Measurements from ENCODE around the gene DRG2.

Gene DRG2

DNA sequence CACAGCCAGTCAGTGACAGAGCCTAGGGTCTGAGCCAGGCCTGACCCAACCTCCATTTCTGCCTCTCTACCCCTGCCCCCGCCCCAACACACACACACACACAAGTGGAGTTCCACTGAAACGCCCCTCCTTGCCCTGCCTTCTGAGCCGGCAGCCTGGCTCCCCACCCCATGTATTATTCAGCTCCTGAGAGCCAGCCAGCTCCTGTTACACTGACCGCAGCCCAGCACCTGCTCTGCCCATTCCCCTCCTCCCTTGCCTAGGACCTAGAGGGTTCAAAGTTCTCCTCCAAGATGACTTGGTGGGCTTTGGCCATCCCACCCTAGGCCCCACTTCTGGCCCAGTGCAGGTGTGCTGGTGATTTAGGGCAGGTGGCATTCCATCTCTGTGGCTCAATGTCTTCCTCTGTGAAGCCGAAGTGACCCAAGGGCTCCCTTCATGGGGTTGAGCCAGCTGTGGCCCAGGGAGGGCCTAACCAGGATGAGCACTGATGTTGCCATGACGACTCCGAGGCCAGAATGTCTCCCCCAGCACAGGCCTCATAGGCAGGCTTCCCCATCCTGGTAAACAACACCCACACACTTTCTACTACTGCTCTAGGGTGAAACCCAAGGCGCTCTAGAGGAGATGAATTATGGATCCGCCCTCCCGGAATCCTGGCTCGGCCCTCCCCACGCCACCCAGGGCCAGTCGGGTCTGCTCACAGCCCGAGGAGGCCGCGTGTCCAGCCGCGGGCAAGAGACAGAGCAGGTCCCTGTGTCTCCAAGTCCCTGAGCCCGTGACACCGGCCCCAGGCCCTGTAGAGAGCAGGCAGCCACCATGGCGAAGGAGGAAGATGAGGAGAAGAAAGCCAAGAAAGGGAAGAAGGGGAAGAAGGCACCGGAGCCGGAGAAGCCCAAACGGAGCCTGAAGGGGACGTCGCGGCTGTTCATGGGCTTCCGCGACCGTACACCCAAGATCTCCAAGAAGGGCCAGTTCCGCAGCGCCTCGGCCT is 30.5 kb downstream of the DRG2 start:
- no peak for DNase-seq

DNA sequence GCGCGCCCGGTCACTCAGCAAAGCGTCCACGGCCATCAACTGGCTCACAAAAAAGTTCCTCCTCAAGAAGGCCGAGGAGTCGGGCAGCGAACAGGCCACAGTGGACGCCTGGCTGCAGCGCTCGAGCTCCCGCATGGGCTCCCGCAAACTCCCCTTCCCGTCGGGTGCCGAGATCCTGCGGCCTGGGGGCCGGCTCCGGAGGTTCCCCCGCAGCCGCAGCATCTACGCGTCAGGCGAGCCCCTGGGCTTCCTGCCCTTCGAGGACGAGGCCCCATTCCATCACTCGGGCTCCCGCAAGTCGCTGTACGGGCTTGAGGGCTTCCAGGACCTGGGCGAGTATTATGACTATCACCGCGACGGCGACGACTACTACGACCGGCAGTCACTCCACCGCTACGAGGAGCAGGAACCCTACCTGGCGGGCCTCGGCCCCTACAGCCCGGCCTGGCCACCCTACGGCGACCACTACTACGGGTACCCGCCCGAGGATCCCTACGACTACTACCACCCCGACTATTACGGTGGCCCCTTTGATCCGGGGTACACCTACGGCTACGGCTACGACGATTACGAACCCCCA is 31.5 kb downstream of the DRG2 start:
- DNase-seq = no peak

DNA sequence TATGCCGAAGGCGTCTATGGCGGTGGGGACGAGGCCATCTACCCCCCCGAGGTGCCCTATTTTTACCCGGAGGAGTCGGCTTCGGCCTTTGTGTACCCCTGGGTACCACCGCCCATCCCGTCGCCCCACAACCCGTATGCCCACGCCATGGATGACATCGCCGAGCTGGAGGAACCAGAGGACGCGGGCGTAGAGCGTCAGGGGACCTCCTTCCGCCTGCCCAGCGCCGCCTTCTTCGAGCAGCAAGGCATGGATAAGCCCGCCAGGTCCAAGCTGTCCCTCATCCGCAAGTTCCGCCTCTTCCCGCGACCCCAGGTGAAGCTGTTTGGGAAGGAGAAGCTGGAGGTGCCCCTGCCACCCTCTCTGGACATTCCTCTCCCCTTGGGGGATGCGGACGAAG is 32.2 kb downstream of the DRG2 start:
- no peak for DNase-seq

DNA sequence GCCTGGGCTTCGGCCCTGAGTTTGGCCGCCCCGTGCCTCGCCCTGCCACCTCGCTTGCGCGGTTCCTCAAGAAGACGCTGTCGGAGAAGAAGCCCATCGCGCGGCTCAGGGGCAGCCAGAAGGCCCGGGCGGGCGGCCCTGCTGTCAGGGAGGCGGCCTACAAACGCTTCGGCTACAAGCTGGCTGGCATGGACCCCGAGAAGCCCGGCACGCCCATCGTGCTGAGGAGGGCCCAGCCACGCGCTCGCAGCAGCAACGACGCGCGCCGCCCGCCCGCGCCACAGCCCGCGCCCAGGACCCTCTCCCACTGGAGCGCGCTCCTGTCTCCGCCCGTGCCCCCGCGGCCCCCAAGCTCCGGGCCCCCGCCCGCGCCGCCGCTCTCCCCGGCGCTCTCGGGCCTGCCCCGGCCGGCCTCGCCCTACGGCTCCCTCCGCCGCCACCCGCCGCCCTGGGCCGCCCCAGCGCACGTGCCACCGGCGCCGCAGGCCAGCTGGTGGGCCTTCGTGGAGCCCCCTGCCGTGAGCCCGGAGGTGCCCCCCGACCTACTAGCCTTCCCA is 32.8 kb downstream of the DRG2 start:
- no peak for DNase-seq

DNA sequence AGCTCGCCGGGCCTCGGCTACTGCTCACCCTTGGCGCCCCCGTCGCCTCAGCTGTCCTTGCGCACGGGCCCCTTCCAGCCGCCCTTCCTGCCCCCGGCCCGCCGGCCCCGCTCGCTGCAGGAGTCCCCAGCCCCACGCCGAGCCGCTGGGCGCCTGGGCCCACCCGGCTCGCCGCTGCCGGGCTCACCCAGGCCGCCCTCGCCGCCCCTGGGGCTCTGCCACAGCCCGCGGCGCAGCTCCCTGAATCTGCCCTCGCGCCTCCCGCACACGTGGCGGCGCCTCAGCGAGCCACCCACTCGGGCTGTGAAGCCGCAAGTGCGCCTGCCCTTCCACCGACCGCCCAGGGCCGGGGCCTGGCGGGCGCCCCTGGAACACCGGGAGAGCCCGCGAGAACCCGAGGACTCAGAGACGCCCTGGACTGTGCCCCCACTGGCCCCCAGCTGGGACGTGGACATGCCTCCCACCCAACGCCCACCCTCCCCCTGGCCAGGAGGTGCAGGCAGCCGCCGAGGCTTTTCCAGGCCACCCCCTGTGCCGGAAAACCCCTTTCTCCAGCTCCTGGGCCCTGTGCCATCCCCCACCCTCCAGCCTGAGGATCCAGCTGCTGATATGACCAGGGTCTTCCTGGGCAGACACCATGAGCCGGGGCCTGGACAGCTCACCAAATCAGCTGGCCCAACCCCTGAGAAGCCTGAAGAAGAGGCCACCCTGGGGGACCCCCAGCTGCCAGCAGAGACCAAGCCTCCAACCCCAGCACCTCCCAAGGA is 33.6 kb downstream of the DRG2 start:
- DNase-seq = no peak

DNA sequence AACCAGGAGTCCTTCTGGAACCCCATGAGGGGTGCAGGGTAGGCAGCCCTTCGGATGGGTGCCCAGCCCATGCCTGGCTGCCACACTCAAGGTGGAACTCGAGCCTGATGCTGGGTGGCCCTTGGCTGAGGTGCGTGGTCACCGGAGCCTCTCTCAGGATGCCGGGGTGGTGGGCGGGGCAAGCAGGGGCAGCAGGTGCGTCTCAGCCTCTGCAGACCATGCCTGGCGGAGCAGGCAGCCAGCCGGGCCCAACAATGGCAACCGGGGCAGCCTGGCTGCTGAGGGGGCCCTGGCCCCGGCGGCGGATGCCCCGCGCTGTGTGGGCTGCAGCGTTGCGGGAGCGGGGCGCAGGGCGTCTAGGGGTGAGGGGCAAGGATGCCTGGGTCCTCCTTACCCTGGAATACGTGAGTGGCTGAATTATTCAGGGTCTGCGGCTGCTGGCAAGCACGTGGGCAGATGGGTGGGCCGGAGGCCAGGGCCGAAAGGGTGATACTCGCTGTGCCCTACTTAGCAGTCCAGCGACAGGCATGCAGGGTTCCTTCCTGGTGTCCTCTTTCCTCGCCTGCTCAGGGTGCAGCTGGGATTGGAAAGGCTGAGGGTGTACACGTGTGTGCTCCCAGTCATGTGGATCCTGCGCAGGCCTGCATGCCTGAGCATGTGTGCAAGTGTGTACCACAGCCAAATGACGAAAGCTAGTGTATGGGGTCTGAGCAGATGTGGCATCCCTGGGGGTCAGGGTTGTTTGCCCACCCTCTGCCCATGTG is 35.4 kb downstream of the DRG2 start:
- DNase-seq = no peak

DNA sequence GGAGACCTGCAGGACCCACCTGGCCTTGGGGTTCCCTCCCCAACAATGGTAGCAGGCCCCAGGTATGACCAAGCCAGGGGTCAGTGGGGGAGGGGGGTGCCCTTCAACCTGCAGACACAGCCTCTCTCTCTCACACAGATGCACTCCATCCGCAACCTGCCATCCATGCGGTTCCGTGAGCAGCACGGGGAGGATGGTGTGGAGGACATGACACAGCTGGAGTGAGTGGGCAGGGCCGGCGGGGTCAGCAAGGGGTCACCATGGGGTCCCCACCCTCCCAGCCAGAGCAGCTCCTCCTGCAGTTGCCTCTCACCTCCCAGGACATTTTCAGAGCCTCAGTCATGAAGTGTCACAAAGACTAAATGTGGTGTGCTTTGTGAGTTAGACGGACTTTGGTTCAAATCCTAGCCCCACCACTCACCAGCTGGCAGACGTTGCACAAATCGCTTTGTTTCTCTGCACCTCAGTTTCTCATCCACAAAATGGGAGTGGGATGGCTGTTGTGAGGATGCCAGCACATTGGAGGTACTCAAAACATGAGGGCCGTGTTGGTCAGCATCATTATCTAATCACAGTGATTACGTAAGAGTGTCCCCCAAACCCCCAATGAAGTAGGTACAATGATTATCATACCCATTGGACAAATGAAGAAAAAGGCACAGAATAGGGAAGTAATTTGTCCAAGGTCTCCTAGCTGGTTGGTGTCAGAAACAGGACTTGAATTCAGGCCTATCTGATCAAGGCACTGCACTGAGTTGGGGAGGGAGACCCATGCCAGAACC is 36.8 kb downstream of the DRG2 start:
- DNase-seq = no peak

DNA sequence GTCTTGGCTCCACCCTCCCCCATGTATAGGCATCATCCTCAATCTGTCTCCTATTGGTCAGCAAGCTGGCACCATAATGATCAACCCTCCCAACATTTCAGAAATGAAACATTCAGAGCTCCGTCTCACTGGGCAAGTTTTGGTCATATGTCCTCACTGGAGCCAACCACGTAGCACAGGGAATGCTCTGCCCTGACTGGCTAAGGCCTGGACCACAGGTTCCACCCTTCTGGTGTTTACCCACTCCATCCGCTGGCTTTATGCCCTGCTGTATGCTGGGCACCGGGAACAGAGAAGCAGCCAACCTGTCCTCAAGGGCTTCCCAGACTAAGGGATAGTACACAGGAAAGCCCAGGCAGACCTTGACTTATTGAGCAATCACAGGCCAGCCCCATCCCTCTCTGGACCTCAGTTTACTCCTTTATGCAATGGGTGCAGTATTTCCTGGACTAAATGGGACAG is 41.3 kb downstream of the DRG2 start:
- DNase-seq = peak; percentile 20

DNA sequence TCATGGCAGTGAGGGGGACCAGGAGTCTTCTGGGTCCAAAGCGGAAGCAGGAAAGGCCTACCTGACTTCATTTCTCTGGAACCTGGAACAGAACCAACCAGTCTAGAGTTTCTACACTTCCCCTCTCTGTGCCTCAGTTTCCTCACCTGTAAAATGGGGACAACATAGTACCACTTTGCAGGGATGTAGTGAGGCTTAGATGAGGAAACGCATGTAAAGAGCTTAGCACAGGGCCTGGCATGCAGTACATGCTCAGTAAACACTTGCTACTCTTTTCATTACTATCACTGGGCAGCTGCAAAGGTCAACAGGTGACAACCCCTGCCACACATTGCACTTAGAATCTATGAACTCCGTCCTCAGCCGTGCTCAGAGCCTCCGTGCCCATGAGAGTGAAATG is 45.0 kb downstream of the DRG2 start:
- DNase-seq = no peak

DNA sequence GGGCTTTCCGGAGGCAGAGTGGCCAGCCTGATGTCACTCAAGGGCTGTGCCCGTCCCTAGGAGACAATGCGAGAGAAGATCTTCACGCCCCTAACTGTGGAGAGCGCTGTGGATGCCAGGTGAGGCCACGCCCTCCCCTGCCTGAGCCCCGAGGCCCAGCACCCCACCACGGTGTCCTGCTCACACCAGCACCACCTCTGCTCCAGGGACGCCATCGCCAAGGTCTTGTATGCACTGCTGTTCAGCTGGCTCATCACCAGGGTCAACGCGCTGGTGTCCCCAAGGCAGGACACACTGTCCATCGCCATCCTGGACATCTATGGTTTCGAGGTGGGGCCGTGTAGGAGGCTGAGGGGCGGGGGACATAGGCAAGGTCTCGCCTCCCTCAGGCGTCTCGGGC is 48.6 kb downstream of the DRG2 start:
- DNase-seq = no peak

DNA sequence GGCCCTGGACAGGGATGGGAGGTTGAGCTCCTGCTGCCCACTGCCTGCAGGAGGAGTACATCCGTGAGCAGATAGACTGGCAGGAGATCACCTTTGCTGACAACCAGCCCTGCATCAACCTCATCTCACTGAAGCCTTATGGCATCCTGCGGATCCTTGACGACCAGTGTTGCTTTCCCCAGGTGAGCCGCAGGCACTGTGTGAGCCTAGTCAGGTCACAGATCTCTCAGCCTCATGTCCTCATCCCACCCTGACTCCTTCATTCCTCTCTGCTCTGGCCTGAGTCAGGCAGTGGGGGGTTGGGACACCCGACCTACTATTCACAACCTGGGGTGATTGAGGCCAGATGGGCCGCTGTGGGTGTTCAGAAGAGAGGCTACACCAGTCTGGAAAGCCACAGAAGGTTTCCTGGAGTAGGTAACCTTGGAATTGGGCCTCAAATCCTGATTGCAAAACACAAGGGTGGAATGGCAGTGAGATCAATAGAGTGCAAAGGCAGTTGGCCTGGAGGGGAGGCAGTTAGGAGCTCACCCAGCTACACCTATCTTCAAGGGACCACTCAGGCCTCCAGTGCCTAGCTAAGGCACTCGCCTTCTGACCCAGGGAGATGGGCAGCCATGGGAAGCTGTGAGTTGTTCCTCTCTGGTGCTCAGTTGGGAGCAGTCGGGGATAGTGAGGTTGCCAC is 50.5 kb downstream of the DRG2 start:
- no peak for DNase-seq

DNA sequence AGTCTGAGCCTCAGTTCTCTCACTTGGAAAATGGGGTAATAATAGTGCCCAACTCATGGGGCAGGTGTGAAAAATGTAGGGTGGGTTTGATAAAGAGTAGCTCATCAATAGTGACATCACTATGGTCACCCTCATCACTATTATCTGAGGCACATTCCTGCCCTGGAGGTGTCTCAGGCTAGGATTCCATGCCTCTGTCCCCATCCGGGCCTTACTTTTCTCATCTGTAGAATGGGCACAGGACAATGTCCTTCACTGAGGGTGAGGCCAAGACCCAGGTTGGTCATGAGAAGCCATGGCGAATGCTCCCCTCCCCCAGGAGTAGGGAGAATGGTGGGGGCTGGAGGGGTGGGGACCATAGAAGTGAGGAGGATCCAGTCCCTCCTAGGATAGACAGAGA is 51.3 kb downstream of the DRG2 start:
- no peak for DNase-seq

DNA sequence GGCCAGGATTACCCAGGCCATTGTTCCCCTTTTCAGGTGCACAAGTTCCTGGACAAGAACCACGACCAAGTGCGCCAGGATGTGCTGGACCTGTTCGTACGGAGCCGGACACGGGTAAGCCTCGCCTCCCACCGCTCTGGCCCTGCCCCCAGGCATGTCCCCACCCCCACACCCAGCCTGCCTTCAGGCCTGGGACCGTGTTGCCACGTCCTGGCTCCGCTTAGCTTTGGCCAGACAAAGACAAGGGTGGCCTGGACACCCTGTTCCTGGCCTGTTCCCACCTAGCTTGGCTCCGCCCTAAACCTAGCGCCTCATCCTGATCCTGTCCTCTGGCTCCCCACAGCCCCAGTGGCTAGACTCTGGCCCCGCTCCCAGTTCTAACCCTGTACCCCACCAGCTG is 51.8 kb downstream of the DRG2 start:
- no peak for DNase-seq

DNA sequence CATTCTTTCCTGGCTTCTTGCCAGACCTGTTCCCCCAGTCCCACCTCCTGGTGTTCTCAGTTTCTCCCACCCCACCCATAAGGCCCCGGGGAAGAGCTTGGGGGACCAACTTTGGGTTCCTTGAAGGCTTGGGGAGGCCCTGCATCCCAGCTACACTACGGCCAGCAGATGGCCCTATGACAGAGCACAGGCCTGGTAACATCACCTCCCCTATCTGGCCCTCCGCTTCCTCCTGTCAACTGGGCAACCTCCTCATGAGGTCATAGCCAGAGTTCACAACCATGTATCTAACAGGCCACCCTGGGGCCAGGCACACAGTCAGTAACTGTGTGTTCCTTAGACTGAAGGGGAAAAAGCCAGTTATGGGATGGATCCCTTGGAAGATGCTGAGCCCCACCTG is 52.2 kb downstream of the DRG2 start:
- DNase-seq = no peak

DNA sequence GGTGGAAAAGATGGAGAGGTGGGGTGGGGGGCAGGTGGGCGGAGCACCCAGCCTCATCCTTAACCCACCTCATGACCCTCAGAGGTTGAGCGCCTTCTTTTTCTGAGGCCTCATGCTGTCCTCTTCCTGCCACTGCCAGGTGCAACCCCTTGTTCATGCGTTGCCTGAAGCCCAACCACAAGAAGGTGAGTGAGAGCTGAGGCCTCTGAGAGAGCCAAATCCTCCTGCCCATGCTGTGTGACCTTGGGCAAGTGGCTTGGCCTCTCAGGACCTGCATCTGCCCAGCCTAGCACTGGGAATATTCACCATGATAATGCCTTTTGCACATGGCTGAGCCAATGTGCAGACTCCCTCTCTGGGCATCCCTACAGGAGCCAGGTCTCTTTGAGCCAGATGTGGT is 52.9 kb downstream of the DRG2 start:
- DNase-seq = no peak

DNA sequence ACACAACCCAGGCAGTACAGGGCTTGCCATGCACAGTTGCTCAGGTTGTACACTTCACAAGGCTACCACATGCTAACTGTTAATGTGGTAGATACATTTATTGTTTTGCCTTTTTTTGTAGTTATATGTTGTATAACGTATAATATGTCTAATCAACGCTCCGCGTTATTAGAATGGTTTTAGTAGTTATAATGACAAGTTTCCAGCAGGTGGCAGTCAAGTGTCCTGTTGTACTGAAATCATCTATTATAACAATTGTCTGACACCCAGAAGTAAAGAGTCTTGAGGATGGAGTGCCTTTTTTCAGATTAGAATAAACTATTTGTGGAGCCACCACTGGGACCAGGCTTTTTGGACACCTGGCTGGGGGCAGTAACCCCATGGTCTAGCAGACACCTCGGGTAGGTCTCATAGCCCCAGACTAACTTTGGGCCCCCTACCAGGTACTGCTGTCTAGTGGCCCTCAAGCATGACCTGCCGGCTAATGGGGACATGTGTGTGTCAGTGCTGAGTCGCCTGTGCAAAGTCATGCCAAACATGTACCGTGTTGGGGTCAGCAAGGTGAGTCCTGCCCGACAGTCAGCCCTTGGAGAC is 53.6 kb downstream of the DRG2 start:
- DNase-seq = peak; percentile 62

DNA sequence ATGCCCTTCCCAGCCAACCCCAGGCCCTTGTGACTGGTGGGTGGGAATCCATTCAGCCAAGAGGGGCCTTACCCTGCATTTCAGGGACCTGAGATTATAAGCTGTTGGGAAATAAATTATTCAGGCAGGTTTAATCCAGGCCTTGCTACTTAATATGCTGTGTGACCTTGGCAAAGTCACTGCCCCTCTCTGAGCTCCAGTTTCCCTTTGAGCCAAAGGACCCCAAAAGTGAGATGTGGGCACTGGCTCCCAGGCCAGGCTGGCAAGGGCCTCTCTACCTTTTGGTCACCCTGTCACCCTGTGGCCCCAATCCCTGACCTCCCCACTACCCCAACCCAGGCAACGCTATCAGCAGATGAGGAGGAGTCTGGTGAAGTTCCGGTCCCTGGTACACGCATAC is 54.7 kb downstream of the DRG2 start:
- DNase-seq = no peak

DNA sequence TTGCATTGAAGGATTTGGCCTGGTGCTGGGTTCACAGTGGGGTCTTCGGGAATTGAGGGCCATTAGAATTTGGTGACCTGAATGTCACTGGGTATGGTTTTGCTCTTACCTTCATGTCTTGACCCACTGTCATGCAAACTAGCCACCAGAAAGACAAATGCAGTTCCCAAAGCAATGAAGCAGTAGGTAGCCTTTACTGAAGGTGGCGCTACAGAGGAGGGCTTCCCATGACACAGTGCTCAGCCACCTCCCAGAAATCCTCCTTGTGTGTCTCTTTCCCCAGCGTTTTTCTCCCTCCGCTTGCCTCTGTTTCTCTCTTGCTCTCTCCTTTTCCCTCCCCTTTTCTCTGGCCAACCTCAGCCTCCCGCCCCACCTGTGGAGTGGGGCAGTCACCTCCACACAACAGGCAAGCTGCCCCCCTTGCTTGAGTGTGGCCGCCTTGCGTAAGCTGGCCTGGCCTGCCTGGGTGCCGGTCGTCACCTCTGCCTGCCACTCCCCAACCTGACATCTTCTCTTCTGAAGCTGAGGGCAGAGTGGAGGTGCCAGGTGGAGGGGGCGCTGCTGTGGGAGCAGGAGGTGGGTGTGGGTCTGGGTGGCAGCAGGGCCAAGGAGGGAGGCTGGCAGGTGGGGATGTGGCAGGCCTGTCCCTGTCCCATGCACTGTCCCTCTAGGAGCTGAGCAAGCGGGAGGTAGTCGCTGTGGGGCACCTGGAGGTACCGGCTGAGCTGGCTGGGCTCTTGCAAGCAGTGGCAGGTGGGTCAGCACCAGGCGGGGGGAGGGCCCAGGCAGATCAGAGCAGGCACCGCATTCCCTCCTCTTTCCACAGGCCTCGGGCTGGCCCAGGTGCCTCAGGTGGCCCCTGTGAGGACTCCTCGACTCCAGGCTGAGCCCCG is 55.5 kb downstream of the DRG2 start:
- DNase-seq = no peak

DNA sequence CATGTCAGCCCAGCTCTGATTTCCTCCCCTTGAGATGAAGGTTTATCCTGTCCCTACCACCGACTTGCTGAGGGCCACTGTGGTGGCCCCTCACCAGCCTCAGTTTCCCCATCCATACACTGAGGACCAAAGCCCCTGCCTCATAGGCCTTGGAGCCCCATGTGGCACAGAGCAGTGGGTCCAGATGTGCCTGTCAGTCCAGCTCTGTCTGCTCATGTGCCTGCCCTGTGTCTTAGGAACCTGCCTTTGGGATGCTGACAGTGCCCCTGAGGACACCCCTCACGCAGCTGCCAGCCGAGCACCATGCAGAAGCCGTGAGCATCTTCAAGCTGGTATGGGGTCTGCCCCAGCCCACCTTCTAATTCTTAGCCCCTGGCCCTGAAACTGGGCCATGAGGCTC is 56.5 kb downstream of the DRG2 start:
- DNase-seq = no peak

DNA sequence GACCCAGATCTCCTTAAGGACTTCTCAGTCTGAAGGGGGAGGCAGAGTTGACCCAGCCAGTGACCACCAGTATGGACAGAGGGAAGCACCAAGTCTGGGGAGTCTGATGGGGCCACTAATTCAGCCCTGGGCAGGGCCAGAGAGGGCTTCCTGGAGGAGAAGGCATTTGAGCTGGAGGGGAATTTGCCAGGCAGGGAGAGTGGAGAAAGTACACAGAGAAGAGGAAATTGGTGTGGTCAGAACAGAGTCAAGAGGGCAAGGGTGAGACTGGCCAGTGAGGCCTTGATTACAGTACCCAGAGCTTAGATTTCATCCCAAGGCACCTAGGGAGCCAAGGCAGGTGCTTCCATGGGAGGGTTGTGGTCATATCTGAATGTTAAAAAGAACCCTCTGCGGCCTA is 57.1 kb downstream of the DRG2 start:
- no peak for DNase-seq

Measured in midbrain (tissue), 1 donor.